ENCODE results near the gene ZNF235.

Gene ZNF235

DNA sequence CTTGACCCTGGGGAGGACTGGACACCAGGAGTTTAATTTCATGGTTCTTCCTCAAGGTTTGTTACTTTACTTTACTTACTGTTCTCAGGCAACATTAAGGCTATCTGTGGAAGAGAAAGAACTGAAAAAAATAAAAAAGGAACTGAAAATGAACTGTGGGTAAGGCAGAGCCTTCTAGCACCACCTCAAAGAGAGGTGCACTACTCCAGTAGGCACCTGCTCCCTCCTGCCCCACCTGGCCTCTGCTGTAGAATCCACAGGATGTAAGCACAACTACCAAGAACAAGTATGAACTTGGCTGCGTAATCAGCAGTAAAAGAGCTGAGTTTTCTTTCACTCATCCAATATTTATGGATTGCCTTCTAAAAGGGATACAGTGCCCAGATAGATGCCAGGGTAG is 39.4 kb upstream of the ZNF235 start:
- Histone ChIP-seq H3K4me3 (ENCODE audit: low read depth, low read length) (no peak overlapping the region), H3K27ac (ENCODE audit: extremely low read depth, low read depth, low read length) (no peak overlapping the region), H3K9me3 (ENCODE audit: control insufficient read depth, insufficient read depth, low read depth, low read length) (no peaks in the 10 kb centered on the region; the same call in 1 of the 2 replicates), H3K4me1 (ENCODE audit: control insufficient read depth, insufficient read depth, low read length) (no peaks in the 10 kb centered on the region), H3K36me3 (ENCODE audit: control insufficient read depth in 2 of 2, insufficient read depth in 1 of 2, low read length in 2 of 2) (peaks cover 18 to 21% of the 10 kb centered on the region in 2 experiments)
- ChIA-PET CTCF (no interaction called here), POLR2A (interaction anchor here (0.6 kb wide), 1 partner anchor 392 kb away, joined by 4 read pairs; no protein-coding TSS in a partner anchor)
- TF ChIP-seq ZNF10 (tag by site-specific recombination; IDR thresholded peaks at IDR 0.05) (no peak), ZNF513 (tag by site-specific recombination; IDR thresholded peaks at IDR 0.05) (no peak), ZNF585B (tag by site-specific recombination; IDR thresholded peaks at IDR 0.05) (no peak), ZNF843 (tag by site-specific recombination; IDR thresholded peaks at IDR 0.05) (no peak), KLF8 (tag by site-specific recombination; IDR thresholded peaks at IDR 0.05) (no peak), ZNF768 (tag by site-specific recombination; IDR thresholded peaks at IDR 0.05) (no peak), ZNF544 (tag by site-specific recombination; IDR thresholded peaks at IDR 0.05) (no peak), SCRT2 (tag by site-specific recombination; IDR thresholded peaks at IDR 0.05) (no peak), AEBP2 (tag by site-specific recombination; IDR thresholded peaks at IDR 0.05; ENCODE audit: borderline replicate concordance) (no peak), ZNF701 (tag by site-specific recombination; IDR thresholded peaks at IDR 0.05) (no peak)
- TF ChIP-seq, protein P1, sequence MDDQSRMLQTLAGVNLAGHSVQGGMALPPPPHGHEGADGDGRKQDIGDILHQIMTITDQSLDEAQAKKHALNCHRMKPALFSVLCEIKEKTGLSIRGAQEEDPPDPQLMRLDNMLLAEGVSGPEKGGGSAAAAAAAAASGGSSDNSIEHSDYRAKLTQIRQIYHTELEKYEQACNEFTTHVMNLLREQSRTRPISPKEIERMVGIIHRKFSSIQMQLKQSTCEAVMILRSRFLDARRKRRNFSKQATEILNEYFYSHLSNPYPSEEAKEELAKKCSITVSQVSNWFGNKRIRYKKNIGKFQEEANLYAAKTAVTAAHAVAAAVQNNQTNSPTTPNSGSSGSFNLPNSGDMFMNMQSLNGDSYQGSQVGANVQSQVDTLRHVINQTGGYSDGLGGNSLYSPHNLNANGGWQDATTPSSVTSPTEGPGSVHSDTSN (CRISPR knock-in tag; IDR thresholded peaks at IDR 0.05) = no peak
- TF ChIP-seq, protein P2, sequence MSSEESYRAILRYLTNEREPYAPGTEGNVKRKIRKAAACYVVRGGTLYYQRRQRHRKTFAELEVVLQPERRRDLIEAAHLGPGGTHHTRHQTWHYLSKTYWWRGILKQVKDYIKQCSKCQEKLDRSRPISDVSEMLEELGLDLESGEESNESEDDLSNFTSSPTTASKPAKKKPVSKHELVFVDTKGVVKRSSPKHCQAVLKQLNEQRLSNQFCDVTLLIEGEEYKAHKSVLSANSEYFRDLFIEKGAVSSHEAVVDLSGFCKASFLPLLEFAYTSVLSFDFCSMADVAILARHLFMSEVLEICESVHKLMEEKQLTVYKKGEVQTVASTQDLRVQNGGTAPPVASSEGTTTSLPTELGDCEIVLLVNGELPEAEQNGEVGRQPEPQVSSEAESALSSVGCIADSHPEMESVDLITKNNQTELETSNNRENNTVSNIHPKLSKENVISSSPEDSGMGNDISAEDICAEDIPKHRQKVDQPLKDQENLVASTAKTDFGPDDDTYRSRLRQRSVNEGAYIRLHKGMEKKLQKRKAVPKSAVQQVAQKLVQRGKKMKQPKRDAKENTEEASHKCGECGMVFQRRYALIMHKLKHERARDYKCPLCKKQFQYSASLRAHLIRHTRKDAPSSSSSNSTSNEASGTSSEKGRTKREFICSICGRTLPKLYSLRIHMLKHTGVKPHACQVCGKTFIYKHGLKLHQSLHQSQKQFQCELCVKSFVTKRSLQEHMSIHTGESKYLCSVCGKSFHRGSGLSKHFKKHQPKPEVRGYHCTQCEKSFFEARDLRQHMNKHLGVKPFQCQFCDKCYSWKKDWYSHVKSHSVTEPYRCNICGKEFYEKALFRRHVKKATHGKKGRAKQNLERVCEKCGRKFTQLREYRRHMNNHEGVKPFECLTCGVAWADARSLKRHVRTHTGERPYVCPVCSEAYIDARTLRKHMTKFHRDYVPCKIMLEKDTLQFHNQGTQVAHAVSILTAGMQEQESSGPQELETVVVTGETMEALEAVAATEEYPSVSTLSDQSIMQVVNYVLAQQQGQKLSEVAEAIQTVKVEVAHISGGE (tag by site-specific recombination; conservative IDR thresholded peaks at IDR 0.05; ENCODE audit: low read depth) = no peak
- TF ChIP-seq, protein P3, sequence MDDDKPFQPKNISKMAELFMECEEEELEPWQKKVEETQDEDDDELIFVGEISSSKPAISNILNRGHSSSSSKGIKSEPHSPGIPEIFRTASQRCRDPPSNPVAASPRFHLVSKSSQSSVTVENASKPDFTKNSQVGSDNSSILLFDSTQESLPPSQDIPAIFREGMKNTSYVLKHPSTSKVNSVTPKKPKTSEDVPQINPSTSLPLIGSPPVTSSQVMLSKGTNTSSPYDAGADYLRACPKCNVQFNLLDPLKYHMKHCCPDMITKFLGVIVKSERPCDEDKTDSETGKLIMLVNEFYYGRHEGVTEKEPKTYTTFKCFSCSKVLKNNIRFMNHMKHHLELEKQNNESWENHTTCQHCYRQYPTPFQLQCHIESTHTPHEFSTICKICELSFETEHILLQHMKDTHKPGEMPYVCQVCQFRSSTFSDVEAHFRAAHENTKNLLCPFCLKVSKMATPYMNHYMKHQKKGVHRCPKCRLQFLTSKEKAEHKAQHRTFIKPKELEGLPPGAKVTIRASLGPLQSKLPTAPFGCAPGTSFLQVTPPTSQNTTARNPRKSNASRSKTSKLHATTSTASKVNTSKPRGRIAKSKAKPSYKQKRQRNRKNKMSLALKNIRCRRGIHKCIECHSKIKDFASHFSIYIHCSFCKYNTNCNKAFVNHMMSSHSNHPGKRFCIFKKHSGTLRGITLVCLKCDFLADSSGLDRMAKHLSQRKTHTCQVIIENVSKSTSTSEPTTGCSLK (tag by site-specific recombination; IDR thresholded peaks at IDR 0.05) = no peak
- TF ChIP-seq, protein P4, sequence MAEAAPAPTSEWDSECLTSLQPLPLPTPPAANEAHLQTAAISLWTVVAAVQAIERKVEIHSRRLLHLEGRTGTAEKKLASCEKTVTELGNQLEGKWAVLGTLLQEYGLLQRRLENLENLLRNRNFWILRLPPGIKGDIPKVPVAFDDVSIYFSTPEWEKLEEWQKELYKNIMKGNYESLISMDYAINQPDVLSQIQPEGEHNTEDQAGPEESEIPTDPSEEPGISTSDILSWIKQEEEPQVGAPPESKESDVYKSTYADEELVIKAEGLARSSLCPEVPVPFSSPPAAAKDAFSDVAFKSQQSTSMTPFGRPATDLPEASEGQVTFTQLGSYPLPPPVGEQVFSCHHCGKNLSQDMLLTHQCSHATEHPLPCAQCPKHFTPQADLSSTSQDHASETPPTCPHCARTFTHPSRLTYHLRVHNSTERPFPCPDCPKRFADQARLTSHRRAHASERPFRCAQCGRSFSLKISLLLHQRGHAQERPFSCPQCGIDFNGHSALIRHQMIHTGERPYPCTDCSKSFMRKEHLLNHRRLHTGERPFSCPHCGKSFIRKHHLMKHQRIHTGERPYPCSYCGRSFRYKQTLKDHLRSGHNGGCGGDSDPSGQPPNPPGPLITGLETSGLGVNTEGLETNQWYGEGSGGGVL (tag by site-specific recombination; IDR thresholded peaks at IDR 0.05) = no peak

All from HEK293 (cell line).